Neural progenitor cell (in vitro differentiated cells): Measurements from ENCODE around the gene OPCML. TPM values are rescaled to one million over a fixed set of nuclear protein-coding genes. Genes with fewer than 3 reads are reported as not detected.

Experiments
- DNase-seq: peaks from one replicate; pipeline ENCODE4 v3.0.0-alpha.2; 2016; ENCODE audit warnings: low spot score
- H2AFZ ChIP-seq: fragments of 200-600 bp; sonication (generic); replicated peaks from 2 replicates; pipeline ENCODE4 v1.6.1; 2016; ENCODE audit warnings: antibody characterized with exemption
- H3F3A ChIP-seq: fragments of 200-600 bp; sonication (generic); 2 replicates; pipeline ENCODE4 v1.6.1; 2016; ENCODE audit warnings: antibody characterized with exemption, low read depth
- H3K27ac ChIP-seq: fragments of 200-600 bp; sonication (generic); 2 replicates; pipeline ENCODE4 v1.5.1; 2016; ENCODE audit warnings: mild to moderate bottlenecking
- H3K27me3 ChIP-seq: fragments of 200-600 bp; sonication (generic); 2 replicates; pipeline ENCODE4 v1.6.1; 2016; ENCODE audit warnings: mild to moderate bottlenecking, moderate library complexity
- H3K36me3 ChIP-seq: fragments of 200-600 bp; sonication (generic); 2 replicates; pipeline ENCODE4 v1.5.1; 2016
- H3K4me1 ChIP-seq: fragments of 200-600 bp; sonication (generic); 2 replicates; pipeline ENCODE4 v1.6.1; 2016; ENCODE audit warnings: mixed run types
- H3K4me2 ChIP-seq: fragments of 200-600 bp; sonication (generic); 2 replicates; pipeline ENCODE4 v1.6.1; 2016
- H3K4me3 ChIP-seq: fragments of 200-600 bp; sonication (generic); 2 replicates; pipeline ENCODE4 v1.5.1; 2016
- H3K79me2 ChIP-seq: fragments of 200-600 bp; sonication (generic); 2 replicates; pipeline ENCODE4 v1.6.1; 2016; ENCODE audit warnings: low read depth
- H3K9ac ChIP-seq: fragments of 200-600 bp; sonication (generic); 2 replicates; pipeline ENCODE4 v1.6.1; 2016
- H3K9me3 ChIP-seq: fragments of 200-600 bp; sonication (generic); 2 replicates; pipeline ENCODE4 v1.5.1; 2016; ENCODE audit warnings: low read depth
- H4K20me1 ChIP-seq: fragments of 200-600 bp; sonication (generic); 2 replicates; pipeline ENCODE4 v1.6.1; 2016; ENCODE audit warnings: low read depth
- H3K27ac Mint-ChIP-seq: 3 replicates; pipeline ENCODE4 v1.8.0; 2021; ENCODE audit warnings: mixed read lengths
- H3K27me3 Mint-ChIP-seq: 2 replicates; pipeline ENCODE4 v1.8.0; 2022; ENCODE audit warnings: low read depth, mild to moderate bottlenecking, inconsistent platforms, moderate library complexity, mixed read lengths; ENCODE audit not compliant: insufficient read depth
- H3K36me3 Mint-ChIP-seq: 3 replicates; pipeline ENCODE4 v1.8.0; 2021; ENCODE audit warnings: mixed read lengths
- H3K4me1 Mint-ChIP-seq: 3 replicates; pipeline ENCODE4 v1.8.0; 2021; ENCODE audit warnings: mixed read lengths
- H3K4me3 Mint-ChIP-seq: 3 replicates; pipeline ENCODE4 v1.8.0; 2021; ENCODE audit warnings: mild to moderate bottlenecking, moderate library complexity, mixed read lengths
- H3K9me3 Mint-ChIP-seq: 3 replicates; pipeline ENCODE4 v1.8.0; 2020; ENCODE audit warnings: mixed read lengths
- EZH2 ChIP-seq: fragments of 200-600 bp; sonication (generic); IDR thresholded peaks from 2 replicates; pipeline ENCODE4 v1.6.1; 2017; ENCODE audit warnings: antibody characterized with exemption, mild to moderate bottlenecking, moderate library complexity
- EZH2phosphoT487 ChIP-seq: fragments of 200-600 bp; sonication (generic); IDR thresholded peaks from 2 replicates; pipeline ENCODE4 v1.6.1; 2017; ENCODE audit warnings: antibody characterized with exemption
- total RNA-seq: library from RNA; depleted of rRNA; stranded (reverse); fragments of >200 nt; gene quantifications from 2 replicates; pipeline ENCODE4 v1.2.3, GENCODE V29; 2015; ENCODE audit warnings: low replicate concordance
- TF ChIP-seq, protein P1 (sequence below): fragments of 200-600 bp; sonication (generic); IDR thresholded peaks from 2 replicates; pipeline ENCODE4 v1.5.1; 2017; ENCODE audit warnings: antibody characterized with exemption, mild to moderate bottlenecking

OPCML gene
- total RNA-seq, 1 donor from 2014 or later: 0.02 TPM

GRCh38 chr11:133350045-133350444 lies 182.3 kb downstream of the OPCML start:
- Histone ChIP-seq H3K27ac (no peak overlapping the region), H3F3A (no peaks in the 10 kb centered on the region), H3K36me3 (no peaks in the 10 kb centered on the region), H4K20me1 (no peaks in the 10 kb centered on the region), H3K79me2 (no peaks in the 10 kb centered on the region), H3K4me2 (no peak overlapping the region), H3K27me3 (no peaks in the 10 kb centered on the region), H3K4me3 (no peak overlapping the region), H2AFZ (no peak overlapping the region), H3K9me3 (no peaks in the 10 kb centered on the region), H3K4me1 (no peaks in the 10 kb centered on the region), H3K9ac (no peak overlapping the region)
- H3K4me1 Mint-ChIP-seq: no peaks in the 10 kb centered on the region
- no peak overlapping the region for H3K27ac Mint-ChIP-seq
- H3K9me3 Mint-ChIP-seq: peaks cover 3% of the 10 kb centered on the region
- no peaks in the 10 kb centered on the region for H3K36me3 Mint-ChIP-seq
- no peak for DNase-seq
- peaks cover 2% of the 10 kb centered on the region for H3K27me3 Mint-ChIP-seq
- TF ChIP-seq, protein P1, sequence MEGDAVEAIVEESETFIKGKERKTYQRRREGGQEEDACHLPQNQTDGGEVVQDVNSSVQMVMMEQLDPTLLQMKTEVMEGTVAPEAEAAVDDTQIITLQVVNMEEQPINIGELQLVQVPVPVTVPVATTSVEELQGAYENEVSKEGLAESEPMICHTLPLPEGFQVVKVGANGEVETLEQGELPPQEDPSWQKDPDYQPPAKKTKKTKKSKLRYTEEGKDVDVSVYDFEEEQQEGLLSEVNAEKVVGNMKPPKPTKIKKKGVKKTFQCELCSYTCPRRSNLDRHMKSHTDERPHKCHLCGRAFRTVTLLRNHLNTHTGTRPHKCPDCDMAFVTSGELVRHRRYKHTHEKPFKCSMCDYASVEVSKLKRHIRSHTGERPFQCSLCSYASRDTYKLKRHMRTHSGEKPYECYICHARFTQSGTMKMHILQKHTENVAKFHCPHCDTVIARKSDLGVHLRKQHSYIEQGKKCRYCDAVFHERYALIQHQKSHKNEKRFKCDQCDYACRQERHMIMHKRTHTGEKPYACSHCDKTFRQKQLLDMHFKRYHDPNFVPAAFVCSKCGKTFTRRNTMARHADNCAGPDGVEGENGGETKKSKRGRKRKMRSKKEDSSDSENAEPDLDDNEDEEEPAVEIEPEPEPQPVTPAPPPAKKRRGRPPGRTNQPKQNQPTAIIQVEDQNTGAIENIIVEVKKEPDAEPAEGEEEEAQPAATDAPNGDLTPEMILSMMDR: no peak
- no peak for TF ChIP-seq EZH2phosphoT487
- no peak for TF ChIP-seq EZH2
- no peak overlapping the region for H3K4me3 Mint-ChIP-seq

GRCh38 chr11:133347988-133348387 lies 184.3 kb downstream of the OPCML start:
- Histone ChIP-seq H3F3A (no peaks in the 10 kb centered on the region), H3K9ac (no peak overlapping the region), H3K27me3 (no peaks in the 10 kb centered on the region), H3K36me3 (no peaks in the 10 kb centered on the region), H3K27ac (no peak overlapping the region), H3K4me1 (peaks cover 5% of the 10 kb centered on the region), H4K20me1 (no peaks in the 10 kb centered on the region), H3K4me3 (no peak overlapping the region), H3K79me2 (no peaks in the 10 kb centered on the region), H2AFZ (no peak overlapping the region), H3K9me3 (no peaks in the 10 kb centered on the region), H3K4me2 (no peak overlapping the region)
- Mint-ChIP-seq H3K27me3 (peaks cover 2% of the 10 kb centered on the region), H3K4me3 (no peak overlapping the region), H3K36me3 (no peaks in the 10 kb centered on the region), H3K9me3 (no peaks in the 10 kb centered on the region), H3K27ac (no peak overlapping the region), H3K4me1 (no peaks in the 10 kb centered on the region)
- no peak for DNase-seq
- TF ChIP-seq, protein P1: no peak
- no peak for TF ChIP-seq EZH2
- no peak for TF ChIP-seq EZH2phosphoT487

DNA sequence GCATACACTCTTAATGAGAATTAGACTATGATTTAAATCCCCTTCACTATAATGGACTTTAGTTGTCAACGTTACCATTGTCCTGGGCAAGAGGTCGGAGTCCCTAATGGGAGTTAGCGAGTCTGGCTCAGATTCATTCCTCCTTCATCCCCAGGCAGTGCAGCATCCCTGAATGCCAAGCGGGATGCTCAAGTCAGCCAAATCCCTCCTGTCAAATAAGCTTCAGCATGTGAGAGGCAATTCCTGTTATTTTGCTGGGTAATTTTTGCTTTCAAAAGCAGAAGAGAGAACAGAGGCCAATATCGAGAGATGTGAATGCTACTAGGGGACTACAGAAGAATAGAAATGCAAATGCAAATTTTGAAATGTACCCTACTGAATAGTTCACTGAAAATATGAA lies 186.2 kb downstream of the OPCML start:
- H3K4me3 ChIP-seq: no peak overlapping the region
- H3K27ac ChIP-seq: no peak overlapping the region
- no peak for TF ChIP-seq EZH2phosphoT487
- TF ChIP-seq EZH2: no peak
- TF ChIP-seq, protein P1: no peak
- H3F3A ChIP-seq: no peaks in the 10 kb centered on the region
- no peak overlapping the region for H2AFZ ChIP-seq
- no peaks in the 10 kb centered on the region for H4K20me1 ChIP-seq
- H3K27me3 ChIP-seq: no peaks in the 10 kb centered on the region
- Mint-ChIP-seq H3K4me1 (no peaks in the 10 kb centered on the region), H3K27me3 (peaks cover 9% of the 10 kb centered on the region), H3K27ac (no peak overlapping the region), H3K36me3 (no peaks in the 10 kb centered on the region), H3K9me3 (no peaks in the 10 kb centered on the region), H3K4me3 (no peak overlapping the region)
- peaks cover 5% of the 10 kb centered on the region for H3K4me1 ChIP-seq
- no peak overlapping the region for H3K4me2 ChIP-seq
- H3K9ac ChIP-seq: no peak overlapping the region
- H3K9me3 ChIP-seq: no peaks in the 10 kb centered on the region
- H3K36me3 ChIP-seq: no peaks in the 10 kb centered on the region
- no peaks in the 10 kb centered on the region for H3K79me2 ChIP-seq
- no peak for DNase-seq
